H1 (cell line): Measurements from ENCODE around the gene TRIM9. TPM values are rescaled to one million over a fixed set of nuclear protein-coding genes. Genes with fewer than 3 reads are reported as not detected.

ENCODE experiments used
- CTCF ChIA-PET: fragments of 300-600 bp; sonication (Branson Sonifier 250); formaldehyde crosslinking; loops from one replicate; lab custom pipeline; 2021; ENCODE audit not compliant: partially characterized antibody; lab: Charles Lee
- POLR2A ChIA-PET: fragments of 300-600 bp; sonication (Branson Sonifier 250); formaldehyde crosslinking; loops from one replicate; lab custom pipeline; 2021; ENCODE audit warnings: inconsistent platforms; ENCODE audit not compliant: partially characterized antibody; lab: Charles Lee
- DNase-seq, 2 experiments: peaks; one replicate each; pipeline versions ENCODE4 v3.0.0 to v3.0.0-alpha.2; 2010 to 2022; ENCODE audit warnings: low spot score in 2 of 2, low read depth in 1 of 2, mixed read lengths in 1 of 2
- FAIRE-seq: peaks from 2 replicates; lab custom pipeline; 2011; peaks lifted over from hg19 to GRCh38; lab: Jason Lieb, UNC
- H2AFZ ChIP-seq: 2 replicates; pipeline ENCODE4 v1.8.1; 2012; ENCODE audit warnings: low read length, inconsistent platforms
- H2AK5ac ChIP-seq: 2 replicates; pipeline ENCODE4 v1.6.1; 2013; ENCODE audit warnings: low read depth, low read length
- H2BK120ac ChIP-seq: replicated peaks from 2 replicates; pipeline ENCODE3; 2013; ENCODE audit warnings: low read depth, low read length, inconsistent platforms
- H2BK12ac ChIP-seq: 2 replicates; pipeline ENCODE4 v1.6.1; 2013; ENCODE audit warnings: low read depth, low read length
- H2BK15ac ChIP-seq: 2 replicates; pipeline ENCODE4 v1.6.1; 2013; ENCODE audit warnings: low read length
- H2BK20ac ChIP-seq: 2 replicates; pipeline ENCODE4 v1.6.1; 2013; ENCODE audit warnings: low read length
- H2BK5ac ChIP-seq: 2 replicates; pipeline ENCODE4 v1.6.1; 2013; ENCODE audit warnings: low read depth, low read length
- H3K14ac ChIP-seq: 2 replicates; pipeline ENCODE4 v1.6.1; 2013; ENCODE audit warnings: inconsistent platforms; ENCODE audit not compliant: insufficient read length
- H3K18ac ChIP-seq: 2 replicates; pipeline ENCODE4 v1.6.1; 2013; ENCODE audit warnings: low read length; ENCODE audit errors: extremely low read depth
- H3K23ac ChIP-seq: 2 replicates; pipeline ENCODE4 v1.6.1; 2013; ENCODE audit warnings: inconsistent platforms; ENCODE audit not compliant: insufficient read length
- H3K23me2 ChIP-seq: 2 replicates; pipeline ENCODE4 v1.6.1; 2013; ENCODE audit warnings: low read depth, low read length
- H3K27ac ChIP-seq: 2 replicates; pipeline ENCODE4 v1.6.1; 2011; ENCODE audit warnings: low read depth, low read length, inconsistent platforms
- H3K27me3 ChIP-seq, 4 experiments: replicated peaks in 1 of 4; 1 replicate in 1 of 4; 2 replicates in 3 of 4; pipeline versions ENCODE4 v1.6.1 to v1.8.1; 2011 to 2013; ENCODE audit warnings: low read length in 3 of 4, mild to moderate bottlenecking in 3 of 4, inconsistent platforms in 2 of 4, mixed read lengths in 2 of 4, moderate library complexity in 1 of 4; ENCODE audit not compliant: control insufficient read depth in 3 of 4, insufficient read depth in 3 of 4; ENCODE audit errors: extremely low read depth in 1 of 4
- H3K36me3 ChIP-seq, 4 experiments: 2 replicates each; pipeline versions ENCODE4 v1.6.1 to v1.8.1; 2011 to 2013; ENCODE audit warnings: mild to moderate bottlenecking in 4 of 4, low read length in 3 of 4, moderate library complexity in 2 of 4, control low read depth in 1 of 4, inconsistent platforms in 1 of 4; ENCODE audit not compliant: insufficient read depth in 4 of 4, control insufficient read depth in 2 of 4
- H3K4ac ChIP-seq: replicated peaks from 2 replicates; pipeline ENCODE3; 2013; ENCODE audit warnings: low read length, low read depth, mixed read lengths, inconsistent platforms; ENCODE audit not compliant: insufficient read length
- H3K4me1 ChIP-seq, 4 experiments: replicated peaks in 1 of 4; 1 replicate in 1 of 4; 2 replicates in 3 of 4; pipeline versions ENCODE4 v1.6.1 to v1.8.1; 2011 to 2013; ENCODE audit warnings: low read length in 3 of 4, inconsistent platforms in 2 of 4, mixed read lengths in 1 of 4; ENCODE audit not compliant: insufficient read depth in 4 of 4, control insufficient read depth in 3 of 4
- H3K4me2 ChIP-seq, 2 experiments: 2 replicates each; pipeline versions ENCODE4 v1.6.1 to v1.8.1; 2011 to 2013; ENCODE audit warnings: low read depth in 2 of 2, low read length in 2 of 2, control low read depth in 1 of 2, inconsistent platforms in 1 of 2, mild to moderate bottlenecking in 1 of 2; ENCODE audit not compliant: insufficient read depth in 1 of 2
- H3K4me3 ChIP-seq, 4 experiments: fragments of 200-600, 300-600 bp in 1 of 4; sonication (generic), shearing (Covaris generic), sonication (Bioruptor Twin) in 1 of 4; 2 replicates each; pipeline versions ENCODE4 v1.5.1 to v1.8.1; 2011 to 2016; ENCODE audit warnings: low read length in 4 of 4, low read depth in 3 of 4, control low read depth in 2 of 4, inconsistent platforms in 2 of 4, mild to moderate bottlenecking in 2 of 4, mixed read lengths in 1 of 4, moderate library complexity in 1 of 4; ENCODE audit not compliant: insufficient read depth in 2 of 4; ENCODE audit errors: extremely low read depth in 1 of 4
- H3K56ac ChIP-seq: replicated peaks from 2 replicates; pipeline ENCODE3; 2013; ENCODE audit warnings: low read depth, mild to moderate bottlenecking, mixed read lengths, low read length, inconsistent platforms; ENCODE audit not compliant: insufficient read length
- H3K79me1 ChIP-seq: 2 replicates; pipeline ENCODE4 v1.6.1; 2013; ENCODE audit warnings: low read depth, low read length, control low read depth
- H3K79me2 ChIP-seq, 2 experiments: 2 replicates each; pipeline versions ENCODE4 v1.6.1 to v1.8.1; 2012 to 2013; ENCODE audit warnings: low read length in 2 of 2, mild to moderate bottlenecking in 2 of 2, inconsistent platforms in 1 of 2; ENCODE audit not compliant: insufficient read depth in 2 of 2, control insufficient read depth in 1 of 2
- H3K9ac ChIP-seq, 4 experiments: replicated peaks in 1 of 4; 1 replicate in 1 of 4; 2 replicates in 3 of 4; pipeline versions ENCODE4 v1.6.1 to v1.8.1; 2011 to 2013; ENCODE audit warnings: low read depth in 3 of 4, low read length in 3 of 4, control low read depth in 2 of 4, mild to moderate bottlenecking in 2 of 4, moderate library complexity in 2 of 4, inconsistent platforms in 1 of 4; ENCODE audit errors: extremely low read depth in 1 of 4
- H3K9me3 ChIP-seq, 2 experiments: 2 replicates each; pipeline versions ENCODE4 v1.6.1 to v1.8.1; 2012 to 2013; ENCODE audit warnings: mild to moderate bottlenecking in 2 of 2, moderate library complexity in 2 of 2, control low read depth in 1 of 2, inconsistent platforms in 1 of 2, low read depth in 1 of 2, low read length in 1 of 2, mixed read lengths in 1 of 2; ENCODE audit not compliant: insufficient read depth in 2 of 2
- H4K20me1 ChIP-seq, 2 experiments: replicated peaks in 1 of 2; 2 replicates each; pipeline versions ENCODE3 to v1.8.1; 2011 to 2013; ENCODE audit warnings: inconsistent platforms in 2 of 2, low read length in 2 of 2, mild to moderate bottlenecking in 1 of 2; ENCODE audit not compliant: insufficient read depth in 2 of 2, control insufficient read depth in 1 of 2
- H4K5ac ChIP-seq: 2 replicates; pipeline ENCODE4 v1.6.1; 2013; ENCODE audit warnings: low read length, low read depth, mixed read lengths, inconsistent platforms; ENCODE audit not compliant: insufficient read length
- H4K8ac ChIP-seq: 2 replicates; pipeline ENCODE4 v1.8.0; 2013; ENCODE audit warnings: mild to moderate bottlenecking, moderate library complexity, low read length, inconsistent platforms; ENCODE audit not compliant: insufficient read depth; ENCODE audit errors: extremely low read depth
- H4K91ac ChIP-seq: replicated peaks from 2 replicates; pipeline ENCODE3; 2013; ENCODE audit warnings: low read length, mixed read lengths, inconsistent platforms; ENCODE audit not compliant: insufficient read length
- CHD1 ChIP-seq: IDR thresholded peaks from 2 replicates; pipeline ENCODE4 v1.6.1; 2012; ENCODE audit warnings: low read depth, low read length, improper control_type of control experiment
- CTBP2 ChIP-seq: IDR thresholded peaks from 2 replicates; pipeline ENCODE4 v1.7.0; 2011; ENCODE audit warnings: borderline replicate concordance, mild to moderate bottlenecking, moderate library complexity, mixed read lengths, low read length; ENCODE audit not compliant: insufficient read depth, insufficient read length
- NRF1 ChIP-seq: IDR thresholded peaks from 2 replicates; pipeline ENCODE4 v1.6.1; 2011; ENCODE audit warnings: mild to moderate bottlenecking, low read depth, low read length, improper control_type of control experiment
- RXRA ChIP-seq: IDR thresholded peaks from 2 replicates; pipeline ENCODE4 v1.6.1; 2011; ENCODE audit warnings: low read depth, mild to moderate bottlenecking, low read length, moderate library complexity; ENCODE audit not compliant: insufficient read depth
- SAP30 ChIP-seq: fragments of 300-600 bp; sonication (generic); IDR thresholded peaks from 2 replicates; pipeline ENCODE4 v1.7.1; 2012; ENCODE audit warnings: low read length, moderate library complexity, mild to moderate bottlenecking, inconsistent platforms; ENCODE audit not compliant: insufficient read depth, insufficient replicate concordance
- SP2 ChIP-seq: IDR thresholded peaks from 2 replicates; pipeline ENCODE4 v1.6.1; 2012; ENCODE audit warnings: mild to moderate bottlenecking, low read length, inconsistent platforms
- SUZ12 ChIP-seq: fragments of 200-600 bp; sonication (generic); IDR thresholded peaks from 2 replicates; pipeline ENCODE4 v1.6.1; 2012; ENCODE audit warnings: mild to moderate bottlenecking, inconsistent platforms, low read length, moderate library complexity, mixed read lengths
- TEAD4 ChIP-seq: IDR thresholded peaks from 2 replicates; pipeline ENCODE4 v1.6.1; 2012; ENCODE audit warnings: low read depth, low read length, inconsistent platforms, mixed read lengths
- WGBS, 2 experiments: shearing (Covaris generic) in 1 of 2; methylation state at CpG; one replicate each; pipeline versions ENCODE4 v1.1.6 to v1.1.7; 2013 to 2015; ENCODE audit warnings: low lambda C conversion rate in 2 of 2, mixed read lengths in 2 of 2, inconsistent platforms in 1 of 2, low coverage in 1 of 2, missing lambda C conversion rate in 1 of 2; ENCODE audit not compliant: insufficient replicate concordance in 2 of 2, insufficient coverage in 1 of 2, insufficient read length in 1 of 2; ENCODE audit errors: extremely low coverage in 1 of 2, missing lambda C conversion rate in 1 of 2; 5-methylcytosine and 5-hydroxymethylcytosine counted together
- polyA plus RNA-seq, 7 experiments: library from polyadenylated mRNA; depleted of rRNA in 3 of 7; stranded (reverse) in 5 of 7; unstranded in 2 of 7; fragments of >200 nt in 5 of 7; fragments of 200-250 nt in 2 of 7; gene quantifications; 1 replicate in 5 of 7; 2 replicates in 1 of 7; 4 replicates in 1 of 7; pipeline versions ENCODE4 v1.2.1 to v1.2.3, GENCODE V29; 2011 to 2013; ENCODE audit warnings: missing spikeins in 2 of 7, mixed read lengths in 2 of 7
- total RNA-seq: library from RNA; stranded (reverse); fragmentation: NEBNext Ultra II Directional; extraction: Animal tissue kit (Norgen Biotek cat#: 25700); gene quantifications from 2 replicates; pipeline ENCODE4 v1.2.1, GENCODE V29; 2021

Gene TRIM9
- total and polyA plus RNA-seq, 2 of the 8 experiments (the other 6 are each of a cell fraction or from before 2014, with no cell fraction given), result 2.7 to 5.4 TPM

DNA sequence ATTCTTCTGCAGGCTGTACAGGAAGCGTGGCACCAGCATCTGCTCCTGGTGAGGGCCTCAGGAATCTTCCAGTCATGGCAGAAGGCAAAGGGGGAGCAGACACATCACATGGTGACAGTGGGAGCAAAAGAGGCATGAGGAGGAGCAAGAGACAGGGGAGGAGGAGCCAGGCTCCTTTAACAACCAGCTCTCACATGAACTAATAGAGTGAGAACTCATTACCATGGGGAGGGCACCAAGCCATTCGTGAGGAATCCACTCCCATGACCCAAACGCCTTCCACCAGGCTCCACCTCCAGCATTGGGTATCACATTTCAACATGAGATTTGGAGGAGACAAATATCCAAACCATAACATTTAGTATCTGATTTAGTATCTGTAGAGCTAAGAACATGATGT lies 14.7 kb upstream of the TRIM9 start:
- TF ChIP-seq CHD1, result no peak
- no peak for TF ChIP-seq SUZ12
- no peak for TF ChIP-seq NRF1
- TF ChIP-seq TEAD4, result no peak
- TF ChIP-seq RXRA, result no peak
- no peak for TF ChIP-seq CTBP2
- TF ChIP-seq SP2, result no peak
- no peak for TF ChIP-seq SAP30
- FAIRE-seq, result no peak

More for the DNA sequence above, 14.7 kb upstream of the TRIM9 start:
- Histone ChIP-seq H3K27me3 (no peaks in the 10 kb centered on the region), H3K4me3 (no peak overlapping the region), H2AK5ac (no peak overlapping the region), H2BK20ac (no peak overlapping the region), H3K36me3 (no peaks in the 10 kb centered on the region), H3K4me1 (no peaks in the 10 kb centered on the region), H3K14ac (no peak overlapping the region), H4K20me1 (no peaks in the 10 kb centered on the region), H3K23me2 (no peaks in the 10 kb centered on the region), H3K9ac (no peak overlapping the region), H2BK120ac (no peak overlapping the region), H3K18ac (no peak overlapping the region), H4K91ac (no peak overlapping the region), H3K4ac (no peak overlapping the region), H2BK12ac (no peak overlapping the region), H4K5ac (no peak overlapping the region), H4K8ac (no peak overlapping the region; the same call in 1 of the 2 replicates), H2BK5ac (no peak overlapping the region), H3K56ac (no peak overlapping the region), H3K9me3 (no peaks in the 10 kb centered on the region), H3K23ac (no peak overlapping the region), H3K4me2 (no peak overlapping the region), H3K79me2 (no peaks in the 10 kb centered on the region), H2BK15ac (no peak overlapping the region), H3K27ac (no peak overlapping the region), H2AFZ (0 out of 2 replicates have a peak overlapping the region, but pooled peaks have one; percentile 26), H3K79me1 (no peaks in the 10 kb centered on the region)
- no peak for DNase-seq
- CTCF ChIA-PET, result no interaction called here
- WGBS, 2 experiments, result 74% methylated on average over 3 of the region's 3 CpGs; no CpG with 5 or more reads in 1 of the 2 experiments
- POLR2A ChIA-PET, result no interaction called here
